ENCODE results near the gene ZNRF1.
A peak's percentile ranks its signal among the peaks of the same experiment; 100 is the strongest.

Gene ZNRF1

GRCh38 chr16:75043175-75043895 lies 44.5 kb downstream of the ZNRF1 start:
- H3K27ac ChIP-seq, result peak overlapping the region; percentile 59
- TF ChIP-seq, protein P1, sequence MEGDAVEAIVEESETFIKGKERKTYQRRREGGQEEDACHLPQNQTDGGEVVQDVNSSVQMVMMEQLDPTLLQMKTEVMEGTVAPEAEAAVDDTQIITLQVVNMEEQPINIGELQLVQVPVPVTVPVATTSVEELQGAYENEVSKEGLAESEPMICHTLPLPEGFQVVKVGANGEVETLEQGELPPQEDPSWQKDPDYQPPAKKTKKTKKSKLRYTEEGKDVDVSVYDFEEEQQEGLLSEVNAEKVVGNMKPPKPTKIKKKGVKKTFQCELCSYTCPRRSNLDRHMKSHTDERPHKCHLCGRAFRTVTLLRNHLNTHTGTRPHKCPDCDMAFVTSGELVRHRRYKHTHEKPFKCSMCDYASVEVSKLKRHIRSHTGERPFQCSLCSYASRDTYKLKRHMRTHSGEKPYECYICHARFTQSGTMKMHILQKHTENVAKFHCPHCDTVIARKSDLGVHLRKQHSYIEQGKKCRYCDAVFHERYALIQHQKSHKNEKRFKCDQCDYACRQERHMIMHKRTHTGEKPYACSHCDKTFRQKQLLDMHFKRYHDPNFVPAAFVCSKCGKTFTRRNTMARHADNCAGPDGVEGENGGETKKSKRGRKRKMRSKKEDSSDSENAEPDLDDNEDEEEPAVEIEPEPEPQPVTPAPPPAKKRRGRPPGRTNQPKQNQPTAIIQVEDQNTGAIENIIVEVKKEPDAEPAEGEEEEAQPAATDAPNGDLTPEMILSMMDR (conservative IDR thresholded peaks at IDR 0.05), result no peak

GRCh38 chr16:75044800-75045361 lies 46.1 kb downstream of the ZNRF1 start:
- TF ChIP-seq, protein P1 (conservative IDR thresholded peaks at IDR 0.05), result no peak
- H3K27ac ChIP-seq, result no peak overlapping the region

DNA sequence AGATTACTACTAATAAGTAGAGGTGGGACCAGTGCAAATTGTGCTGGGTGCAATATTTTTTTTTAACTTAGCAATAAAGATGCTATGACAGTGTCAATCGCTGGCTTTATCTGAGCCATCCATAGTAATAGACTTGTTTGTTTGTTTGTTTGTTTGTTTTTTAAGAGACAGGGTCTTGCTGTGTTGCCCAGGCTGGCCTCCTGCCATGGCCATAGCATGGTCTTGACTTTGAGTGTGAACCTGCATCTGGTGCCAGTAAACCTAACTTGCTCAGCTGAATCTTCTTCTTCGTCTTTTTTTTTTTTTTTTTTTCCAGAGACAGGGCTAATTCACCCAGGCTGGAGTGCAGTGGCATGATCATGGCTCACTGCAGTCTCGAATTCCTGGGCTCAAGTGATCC lies 46.6 kb downstream of the ZNRF1 start:
- no peak overlapping the region for H3K27ac ChIP-seq
- TF ChIP-seq, protein P1 (conservative IDR thresholded peaks at IDR 0.05), result no peak

DNA sequence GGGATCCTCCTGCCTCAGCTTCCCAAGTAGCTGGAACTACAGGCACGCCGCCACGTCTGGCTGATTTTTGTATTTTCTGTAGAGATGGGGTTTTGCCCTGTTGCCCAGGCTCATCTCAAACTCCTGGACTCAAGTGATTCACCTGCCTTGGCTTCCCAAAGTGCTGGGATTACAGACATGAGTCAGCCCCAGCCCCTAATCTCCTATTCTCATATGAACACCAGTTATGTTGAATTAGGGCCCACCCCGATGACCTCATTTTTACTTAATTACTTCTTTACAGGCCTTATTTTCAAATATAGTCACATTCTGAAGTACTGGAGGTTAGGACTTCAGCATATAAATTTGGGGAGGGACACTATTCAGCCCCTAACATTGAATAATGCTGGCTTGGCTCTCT lies 49.2 kb downstream of the ZNRF1 start:
- TF ChIP-seq, protein P1 (conservative IDR thresholded peaks at IDR 0.05), result no peak

DNA sequence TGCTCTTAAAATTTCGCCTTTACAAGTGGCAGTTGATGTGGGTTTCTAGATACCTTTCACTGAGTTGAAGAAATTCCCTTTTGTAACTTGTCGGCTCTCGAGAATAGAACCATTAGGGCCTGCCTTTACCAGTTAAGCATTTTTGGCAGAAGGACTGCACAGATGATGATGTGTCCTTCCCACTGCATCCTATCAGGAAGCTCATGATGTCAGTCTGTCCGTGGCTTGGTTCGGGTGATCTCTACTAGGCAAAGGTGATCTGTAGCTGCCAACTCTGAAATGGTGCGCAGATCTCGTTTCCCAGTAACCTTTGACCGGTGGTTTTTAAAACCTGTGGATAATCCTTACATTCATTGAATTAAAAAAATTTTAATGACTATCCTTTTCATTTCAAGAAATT lies 49.7 kb downstream of the ZNRF1 start:
- no peak overlapping the region for H3K27ac ChIP-seq
- TF ChIP-seq, protein P1 (conservative IDR thresholded peaks at IDR 0.05), result no peak

More for the DNA sequence above, 49.2 kb downstream of the ZNRF1 start:
- no peak overlapping the region for H3K27ac ChIP-seq

GRCh38 chr16:75052481-75053202 lies 53.8 kb downstream of the ZNRF1 start:
- H3K27ac ChIP-seq, result no peak overlapping the region
- TF ChIP-seq, protein P1 (conservative IDR thresholded peaks at IDR 0.05), result no peak

DNA sequence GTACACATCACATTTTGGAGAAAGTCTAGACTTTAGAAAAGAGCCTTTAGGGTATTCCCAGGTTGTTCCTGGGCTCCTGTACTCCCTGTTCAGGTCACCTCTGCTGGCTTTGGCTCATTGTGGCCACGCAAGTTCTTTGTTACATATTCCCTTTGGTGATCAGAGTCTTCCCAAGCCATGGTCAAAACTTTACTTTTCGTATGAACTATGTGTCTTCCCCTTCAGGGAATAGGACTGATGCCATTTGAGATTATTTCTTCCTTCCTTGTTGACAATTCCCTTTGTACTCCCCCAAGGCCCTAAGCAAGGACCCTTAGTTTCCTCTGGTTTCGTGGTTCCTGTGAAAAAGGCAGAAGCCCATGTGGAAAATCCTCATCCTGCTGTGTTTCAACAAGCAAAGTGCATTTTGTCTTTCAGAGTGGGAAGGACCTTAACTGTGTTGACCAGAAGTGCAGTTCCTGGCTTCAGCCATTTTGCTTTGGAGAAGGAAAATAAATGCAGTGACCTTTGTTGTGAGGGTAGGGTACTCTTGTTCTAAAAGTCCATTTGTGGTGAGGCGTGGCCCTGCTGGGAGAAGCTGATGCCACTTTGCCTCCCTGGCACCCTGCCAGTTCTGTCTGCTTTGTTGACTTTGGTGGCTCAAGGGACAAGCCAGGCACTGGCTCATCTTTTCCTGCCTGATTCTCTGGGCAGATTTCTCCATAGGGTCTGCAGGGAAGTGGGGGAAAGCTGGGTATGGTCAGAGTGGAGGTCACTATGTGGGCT lies 55.1 kb downstream of the ZNRF1 start:
- peak overlapping the region; percentile 67 for H3K27ac ChIP-seq

More for the DNA sequence above, 55.1 kb downstream of the ZNRF1 start:
- TF ChIP-seq, protein P1 (conservative IDR thresholded peaks at IDR 0.05), result no peak

Data from VCaP (cell line).